Muscle layer of duodenum (tissue), 2 donors: ENCODE data around the gene ASXL1.
"Not testable (repeated sequence)": the region's sequence is repeated elsewhere in the genome, so short reads cannot be mapped to it uniquely, and the experiment has no call there.

Experiments used
- H3K27ac ChIP-seq: one replicate; pipeline ENCODE4 v1.7.0; 2013; ENCODE audit warnings: mild to moderate bottlenecking, low read length
- H3K27me3 ChIP-seq: one replicate; pipeline ENCODE4 v1.7.0; 2013; ENCODE audit warnings: low read depth, mild to moderate bottlenecking, control low read depth, low read length
- H3K36me3 ChIP-seq, 2 donors: one replicate each; pipeline ENCODE4 v1.7.0; 2013; ENCODE audit warnings: low read length in 2 of 2, control low read depth in 1 of 2, mild to moderate bottlenecking in 1 of 2; ENCODE audit not compliant: insufficient read depth in 2 of 2, control insufficient read depth in 1 of 2
- H3K4me1 ChIP-seq, 2 donors: one replicate each; pipeline ENCODE4 v1.7.0; 2013; ENCODE audit warnings: low read length in 2 of 2, mild to moderate bottlenecking in 2 of 2, control low read depth in 1 of 2, moderate library complexity in 1 of 2; ENCODE audit not compliant: insufficient read depth in 2 of 2, control insufficient read depth in 1 of 2
- H3K4me3 ChIP-seq, 2 donors: one replicate each; pipeline ENCODE4 v1.7.0; 2013; ENCODE audit warnings: low read length in 2 of 2, low read depth in 1 of 2, mild to moderate bottlenecking in 1 of 2
- H3K9me3 ChIP-seq, 2 donors: one replicate each; pipeline ENCODE4 v1.7.0; 2013; ENCODE audit warnings: low read length in 2 of 2, control low read depth in 1 of 2, mild to moderate bottlenecking in 1 of 2; ENCODE audit not compliant: control insufficient read depth in 1 of 2
- donor health status: healthy.

ASXL1 gene

DNA sequence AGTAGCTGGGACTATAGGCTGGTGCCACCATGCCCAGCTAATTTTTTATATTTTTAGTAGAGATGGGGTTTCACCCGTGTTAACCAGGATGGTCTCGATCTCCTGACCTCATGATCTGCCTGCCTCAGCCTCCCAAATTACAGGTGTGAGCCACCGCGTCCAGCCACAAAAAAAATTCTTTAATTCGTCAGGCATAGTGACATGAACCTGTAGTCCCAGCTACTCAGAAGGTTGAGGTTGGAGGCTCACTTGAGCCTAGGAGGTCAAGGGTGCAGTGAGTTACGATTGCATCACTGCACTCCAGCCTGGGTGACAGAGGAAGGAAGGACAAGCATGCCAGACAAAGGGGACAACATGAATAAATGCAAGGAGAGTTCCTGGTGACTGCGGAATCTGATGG, 19.5 kb upstream of the ASXL1 start:
- no peak overlapping the region for H3K4me3 ChIP-seq
- H3K4me1 ChIP-seq, result no peaks in the 10 kb centered on the region
- no peaks in the 10 kb centered on the region for H3K9me3 ChIP-seq
- H3K27me3 ChIP-seq, result no peaks in the 10 kb centered on the region
- H3K36me3 ChIP-seq, result peaks cover 0 to 10% of the 10 kb centered on the region in 2 donors
- no peak overlapping the region for H3K27ac ChIP-seq

DNA sequence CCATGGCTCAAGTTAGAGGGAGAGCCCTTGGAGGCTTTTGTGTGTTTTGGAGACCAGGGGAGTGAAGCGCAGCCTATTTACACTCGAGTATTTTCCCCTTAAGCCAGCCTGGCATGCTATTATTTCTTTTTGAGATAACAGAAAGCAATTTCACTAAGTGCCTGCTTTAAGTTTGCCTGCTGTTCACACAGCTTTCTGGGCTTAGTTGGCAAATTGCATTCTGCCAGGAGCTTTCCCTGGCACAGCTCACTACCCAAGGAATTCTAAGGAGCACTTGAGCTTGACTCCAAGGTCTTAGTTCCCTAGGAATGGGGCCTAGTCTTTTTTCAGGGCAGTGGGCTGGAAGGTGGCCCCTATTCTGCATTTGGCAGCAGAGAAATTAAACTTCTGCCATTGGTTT, 19.0 kb upstream of the ASXL1 start:
- Histone ChIP-seq H3K4me1 (no peaks in the 10 kb centered on the region), H3K27ac (no peak overlapping the region), H3K9me3 (no peaks in the 10 kb centered on the region), H3K36me3 (peaks cover 0 to 7% of the 10 kb centered on the region in 2 donors), H3K4me3 (no peak overlapping the region), H3K27me3 (no peaks in the 10 kb centered on the region)

DNA sequence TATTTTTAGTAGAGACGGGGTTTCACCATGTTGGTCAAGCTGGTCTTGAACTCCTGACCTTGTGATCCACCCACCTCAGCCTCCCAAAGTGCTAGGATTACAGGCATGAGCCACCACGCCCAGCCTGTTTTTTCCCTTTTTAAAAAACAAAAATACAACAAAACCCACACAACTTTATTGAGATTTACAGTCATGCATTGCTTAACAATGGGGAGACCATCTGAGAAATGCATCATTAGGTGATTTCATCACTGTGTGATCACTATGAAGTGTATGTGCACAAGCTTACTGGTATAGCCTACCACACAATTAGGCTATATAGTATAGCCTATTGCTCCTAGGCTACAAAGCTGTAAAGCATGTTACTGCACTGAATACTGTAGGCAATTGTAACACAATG, 17.1 kb upstream of the ASXL1 start:
- H3K4me1 ChIP-seq, H3K36me3 ChIP-seq, H3K9me3 ChIP-seq, H3K27me3 ChIP-seq, H3K4me3 ChIP-seq, H3K27ac ChIP-seq: not testable (repeated sequence)

DNA sequence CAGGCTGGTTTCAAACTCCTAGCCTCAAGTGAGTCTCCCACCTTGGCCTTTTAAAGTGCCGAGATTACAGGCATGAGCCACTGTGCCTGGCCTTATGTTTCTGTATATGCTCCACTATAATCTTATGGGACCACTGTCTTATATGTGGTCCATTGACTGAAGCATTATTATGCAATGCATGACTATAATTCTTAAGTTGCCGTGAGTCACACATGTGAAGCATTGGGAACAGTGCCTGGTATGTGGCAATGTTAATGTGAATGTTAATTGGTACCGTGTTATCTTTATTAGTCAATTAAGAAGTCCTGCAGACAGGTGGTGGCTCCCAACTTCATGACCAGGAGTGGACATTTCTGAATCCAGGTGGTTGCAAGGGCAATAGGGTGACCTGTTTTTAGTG, 14.7 kb upstream of the ASXL1 start:
- Histone ChIP-seq H3K27me3 (no peaks in the 10 kb centered on the region), H3K36me3 (no peaks in the 10 kb centered on the region), H3K4me3 (no peak overlapping the region), H3K4me1 (peaks cover 0 to 4% of the 10 kb centered on the region in 2 donors), H3K9me3 (no peaks in the 10 kb centered on the region), H3K27ac (no peak overlapping the region)

DNA sequence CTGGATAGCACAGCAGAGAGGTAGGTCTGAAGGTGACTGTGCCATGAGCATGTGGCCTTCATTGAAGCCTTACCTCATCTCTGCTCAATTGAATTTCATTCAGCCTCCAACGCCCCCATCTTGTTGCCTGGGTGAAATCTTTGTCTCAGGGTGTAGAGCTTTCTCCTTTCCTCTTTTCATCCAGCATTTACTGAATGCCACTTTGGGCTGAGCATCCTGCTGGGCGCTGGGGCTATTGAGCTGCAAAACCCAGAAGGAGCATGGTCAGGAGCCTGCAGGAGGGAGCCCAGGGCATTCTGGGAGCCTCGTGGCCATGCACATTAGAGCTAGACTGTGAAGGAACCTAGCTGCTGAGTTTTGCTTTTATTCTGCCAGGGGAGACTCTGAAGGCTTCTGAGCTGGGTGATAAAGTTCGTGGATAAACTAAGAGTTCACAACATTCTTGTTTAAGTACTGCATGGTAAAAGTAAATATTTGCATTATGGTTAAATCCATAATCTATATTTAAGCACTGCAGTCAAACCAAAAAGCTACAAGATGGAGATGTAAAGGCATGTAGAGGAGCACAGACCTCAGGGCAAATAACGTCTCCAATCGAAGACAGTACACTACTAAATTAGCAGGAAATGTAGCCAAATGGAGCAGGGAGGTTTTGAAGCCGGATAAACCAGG, 13.2 kb upstream of the ASXL1 start:
- Histone ChIP-seq H3K36me3 (no peaks in the 10 kb centered on the region), H3K27ac (no peak overlapping the region), H3K4me3 (no peak overlapping the region), H3K4me1 (peaks cover 0 to 4% of the 10 kb centered on the region in 2 donors), H3K9me3 (no peaks in the 10 kb centered on the region), H3K27me3 (no peaks in the 10 kb centered on the region)

DNA sequence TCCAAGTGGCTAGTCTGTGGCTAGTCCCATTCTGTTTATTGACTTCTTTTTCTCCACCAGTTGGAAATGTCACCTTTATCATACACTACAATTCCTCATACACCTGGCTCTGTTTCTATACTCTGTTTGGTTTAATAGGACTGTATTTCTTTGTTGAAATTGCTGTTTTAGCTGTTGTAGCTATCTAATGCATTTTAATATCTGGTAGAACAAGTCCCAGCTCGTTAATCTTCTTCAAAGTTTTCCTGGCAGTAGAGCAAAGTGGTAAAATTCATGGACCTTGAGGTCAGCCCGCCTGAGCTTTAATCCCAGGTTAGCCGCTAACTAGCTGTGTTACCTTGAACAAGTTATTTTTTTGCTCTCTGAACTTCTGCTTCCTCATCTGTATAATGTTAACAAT, 9.9 kb upstream of the ASXL1 start:
- Histone ChIP-seq H3K27me3 (no peaks in the 10 kb centered on the region), H3K36me3 (no peaks in the 10 kb centered on the region), H3K27ac (no peak overlapping the region), H3K9me3 (no peaks in the 10 kb centered on the region), H3K4me1 (peaks cover 0 to 4% of the 10 kb centered on the region in 2 donors), H3K4me3 (no peak overlapping the region)

DNA sequence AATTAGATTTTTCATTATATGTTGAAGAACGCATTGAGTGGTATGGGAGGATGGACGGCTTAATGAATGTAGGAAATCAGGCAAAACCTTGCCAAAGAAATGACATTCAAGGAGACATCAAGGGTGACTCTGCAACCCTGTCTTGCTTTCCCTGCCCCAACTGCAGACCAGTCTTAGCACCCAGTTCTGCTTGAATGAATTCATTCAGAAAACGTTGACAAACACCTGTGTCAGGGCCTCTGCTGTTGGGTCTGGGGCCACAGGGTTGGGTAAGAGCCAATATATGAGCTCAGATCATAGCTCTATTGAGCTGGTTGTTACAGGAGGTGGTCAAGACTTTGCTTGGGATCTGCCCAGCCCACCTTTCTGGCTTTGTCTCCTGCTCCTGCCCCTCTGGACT, 7.7 kb upstream of the ASXL1 start:
- Histone ChIP-seq H3K4me3 (no peak overlapping the region), H3K36me3 (no peaks in the 10 kb centered on the region), H3K27me3 (no peaks in the 10 kb centered on the region), H3K27ac (no peak overlapping the region), H3K4me1 (peaks cover 0 to 1% of the 10 kb centered on the region in 2 donors), H3K9me3 (no peaks in the 10 kb centered on the region)

DNA sequence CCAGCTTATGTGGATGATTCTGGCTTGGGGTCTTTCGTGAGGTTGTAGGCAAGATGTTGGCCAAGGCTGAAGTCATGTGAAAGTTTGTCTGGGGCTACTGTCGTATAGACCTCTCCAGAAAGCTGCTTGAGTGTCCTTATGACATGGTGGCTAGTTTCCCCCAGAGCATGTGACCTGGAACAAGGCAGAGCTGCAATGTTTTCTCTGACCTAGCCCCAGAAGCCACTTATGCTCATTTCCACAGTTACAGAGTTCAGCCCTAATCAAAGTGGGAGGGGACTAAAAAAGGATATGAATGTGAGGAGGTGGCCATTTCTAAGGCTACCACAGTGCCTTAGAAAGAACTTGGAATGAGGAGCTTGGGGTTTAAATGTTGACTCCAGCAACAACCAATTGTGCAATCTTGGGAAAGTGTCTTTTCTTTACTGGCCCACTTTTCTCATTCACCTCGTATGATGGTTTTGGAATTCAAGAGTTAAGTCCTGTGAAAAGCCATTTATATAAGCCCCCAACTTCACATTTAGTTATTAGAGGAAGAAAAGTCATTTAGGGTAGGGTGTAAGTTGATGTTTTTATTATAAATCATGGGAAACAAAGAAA, 5.9 kb upstream of the ASXL1 start:
- Histone ChIP-seq H3K9me3 (no peaks in the 10 kb centered on the region), H3K27ac (no peak overlapping the region), H3K36me3 (no peaks in the 10 kb centered on the region), H3K4me1 (peaks cover 6 to 9% of the 10 kb centered on the region in 2 donors), H3K27me3 (no peaks in the 10 kb centered on the region), H3K4me3 (no peak overlapping the region)

DNA sequence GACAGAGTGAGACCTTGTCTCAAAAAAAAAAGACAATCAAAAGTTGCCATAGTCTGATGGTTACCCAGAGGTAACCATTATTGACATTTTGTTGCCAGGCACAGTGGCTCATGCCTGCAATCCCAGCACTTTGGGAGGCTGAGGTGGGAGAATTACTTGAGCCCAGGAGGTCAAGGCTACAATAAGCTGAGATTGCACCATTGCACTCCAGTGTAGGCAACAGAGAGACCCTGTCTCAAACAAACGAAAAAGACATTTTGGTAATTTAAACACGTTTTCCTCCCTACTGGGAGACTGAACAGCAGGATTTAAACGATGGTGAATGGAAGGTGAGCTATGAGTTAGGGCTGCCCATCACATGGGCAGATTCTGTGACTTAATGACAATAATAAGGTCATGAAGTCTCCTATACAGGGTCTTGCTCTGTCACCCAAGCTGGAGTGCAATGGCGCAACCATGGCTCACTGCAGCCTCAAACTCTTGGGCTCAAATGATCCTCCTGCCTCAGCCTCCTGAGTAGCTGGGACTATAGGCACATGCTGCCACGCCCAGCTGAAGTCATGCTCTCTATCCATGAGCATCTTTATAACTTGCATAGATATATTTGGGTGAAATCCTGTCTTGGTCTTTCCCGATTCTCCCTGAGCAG, 4.2 kb upstream of the ASXL1 start:
- no peak overlapping the region for H3K4me3 ChIP-seq

DNA sequence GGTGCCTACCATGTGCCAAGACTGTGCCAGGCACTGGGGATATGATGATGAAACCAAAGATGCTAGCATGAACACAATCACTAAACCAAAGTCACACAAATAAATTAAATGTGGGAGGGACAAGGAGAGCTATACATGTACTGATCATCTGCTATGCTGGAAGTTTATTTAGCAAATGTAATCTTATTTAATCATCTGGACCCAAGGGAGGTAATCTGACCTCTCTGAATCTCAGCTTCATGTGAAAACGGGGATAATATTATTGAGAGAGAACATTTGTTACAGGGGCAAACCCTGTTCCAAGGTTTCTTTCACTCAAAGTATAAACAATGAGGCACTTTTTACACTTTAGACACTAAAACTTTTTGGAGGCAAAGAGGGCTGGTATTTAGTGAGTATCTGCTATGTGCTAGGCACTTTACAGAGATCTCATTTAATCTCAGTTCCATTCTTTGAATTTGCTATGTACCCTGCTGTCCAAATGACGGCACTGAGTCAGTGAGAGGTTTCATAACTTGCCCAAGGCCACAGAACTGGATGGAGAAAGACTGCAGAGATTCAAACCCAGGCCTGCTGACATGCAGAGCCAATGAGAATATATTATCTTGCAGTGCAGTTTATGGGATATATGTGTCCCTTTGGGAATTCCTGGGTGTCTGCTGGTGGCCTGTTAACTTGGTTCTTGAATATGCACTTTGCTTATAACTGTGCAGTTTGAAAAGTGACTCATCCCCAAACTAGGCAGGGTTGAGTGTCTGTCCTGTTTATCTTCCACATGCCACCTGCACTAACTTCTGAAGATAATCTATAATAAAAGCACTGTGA, 3.3 kb upstream of the ASXL1 start:
- H3K4me3 ChIP-seq, result no peak overlapping the region
- H3K27ac ChIP-seq, result peak overlapping the region; percentile 49
- no peaks in the 10 kb centered on the region for H3K9me3 ChIP-seq
- H3K27me3 ChIP-seq, result no peaks in the 10 kb centered on the region
- H3K36me3 ChIP-seq, result no peaks in the 10 kb centered on the region
- peaks cover 9 to 10% of the 10 kb centered on the region in 2 donors for H3K4me1 ChIP-seq

More for the DNA sequence above, 4.2 kb upstream of the ASXL1 start:
- H3K27me3 ChIP-seq, result no peaks in the 10 kb centered on the region
- no peaks in the 10 kb centered on the region for H3K36me3 ChIP-seq
- H3K27ac ChIP-seq, result no peak overlapping the region
- peaks cover 7 to 10% of the 10 kb centered on the region in 2 donors for H3K4me1 ChIP-seq
- H3K9me3 ChIP-seq, result no peaks in the 10 kb centered on the region

DNA sequence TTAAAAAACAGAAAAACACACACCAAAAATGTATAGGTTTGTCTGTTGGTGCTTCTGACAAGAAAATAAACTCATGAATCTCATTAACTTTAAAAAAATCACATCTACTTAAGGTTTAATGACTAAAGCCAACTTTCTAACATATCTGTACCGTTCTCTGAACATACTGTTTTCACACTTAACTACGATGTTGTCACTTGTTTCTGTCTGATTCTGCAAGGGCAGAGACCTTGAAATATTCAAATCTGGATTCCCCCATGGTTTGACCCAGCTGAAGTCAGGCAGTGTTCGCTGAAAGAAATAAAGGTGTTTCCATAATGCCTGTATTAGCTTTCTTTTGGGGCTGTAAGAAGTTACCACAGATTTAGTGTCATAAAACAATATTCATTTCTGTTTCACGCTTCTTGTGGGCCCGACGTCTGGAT, 2.7 kb upstream of the ASXL1 start:
- peaks cover 10 to 15% of the 10 kb centered on the region in 2 donors for H3K4me1 ChIP-seq
- no peak overlapping the region for H3K27ac ChIP-seq
- no peaks in the 10 kb centered on the region for H3K9me3 ChIP-seq
- H3K36me3 ChIP-seq, result no peaks in the 10 kb centered on the region
- H3K4me3 ChIP-seq, result no peak overlapping the region
- no peaks in the 10 kb centered on the region for H3K27me3 ChIP-seq
